SU-DHL-6 (cell line): Measurements from ENCODE around the gene MAP3K7CL.

ENCODE experiments used
- CTCF ChIP-seq: fragments of 200-600 bp; sonication (generic); IDR thresholded peaks from one replicate; pipeline ENCODE4 v1.5.1; 2017; ENCODE audit warnings: antibody characterized with exemption, mild to moderate bottlenecking, low read length, moderate library complexity; ENCODE audit not compliant: insufficient read depth, poor library complexity, severe bottlenecking
- EZH2phosphoT487 ChIP-seq: fragments of 200-600 bp; sonication (generic), shearing (Covaris generic); conservative IDR thresholded peaks from 2 replicates; pipeline ENCODE4 v1.6.1; 2018; ENCODE audit warnings: mild to moderate bottlenecking, antibody characterized with exemption, low read length, moderate library complexity, mixed read lengths

GRCh38 chr21:29091033-29091432 lies 39.4 kb upstream of the MAP3K7CL start:
- TF ChIP-seq CTCF = no peak
- no peak for TF ChIP-seq EZH2phosphoT487
